HG02571 (cell line): ENCODE data around the gene LUZP2.

Source experiments
- ATAC-seq: cut with Tn5 transposase; IDR thresholded peaks from one replicate; pipeline ENCODE4 v1.9.1; 2021; ENCODE audit warnings: mild to moderate bottlenecking, moderate library complexity; ENCODE audit not compliant: unreplicated experiment

LUZP2 gene

DNA sequence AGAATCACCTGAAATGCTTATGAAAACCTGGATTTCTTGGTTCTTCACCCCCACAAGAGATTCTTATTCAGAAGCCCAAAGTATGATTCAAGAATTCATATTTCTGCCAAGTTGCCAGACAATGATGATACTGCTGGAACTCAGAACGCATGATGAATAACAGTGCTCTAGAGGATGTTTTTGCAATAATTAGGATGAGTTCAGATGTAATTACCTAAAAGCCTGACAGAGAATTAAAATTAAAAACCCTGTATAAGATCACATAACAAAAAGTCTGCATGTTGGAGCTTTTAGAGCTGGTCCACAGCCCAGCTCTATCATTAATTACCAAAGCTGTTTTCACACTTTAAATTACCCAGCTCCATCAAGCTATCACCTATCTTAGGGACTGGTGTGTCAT is 211.8 kb downstream of the LUZP2 start:
- ATAC-seq, result no peak

DNA sequence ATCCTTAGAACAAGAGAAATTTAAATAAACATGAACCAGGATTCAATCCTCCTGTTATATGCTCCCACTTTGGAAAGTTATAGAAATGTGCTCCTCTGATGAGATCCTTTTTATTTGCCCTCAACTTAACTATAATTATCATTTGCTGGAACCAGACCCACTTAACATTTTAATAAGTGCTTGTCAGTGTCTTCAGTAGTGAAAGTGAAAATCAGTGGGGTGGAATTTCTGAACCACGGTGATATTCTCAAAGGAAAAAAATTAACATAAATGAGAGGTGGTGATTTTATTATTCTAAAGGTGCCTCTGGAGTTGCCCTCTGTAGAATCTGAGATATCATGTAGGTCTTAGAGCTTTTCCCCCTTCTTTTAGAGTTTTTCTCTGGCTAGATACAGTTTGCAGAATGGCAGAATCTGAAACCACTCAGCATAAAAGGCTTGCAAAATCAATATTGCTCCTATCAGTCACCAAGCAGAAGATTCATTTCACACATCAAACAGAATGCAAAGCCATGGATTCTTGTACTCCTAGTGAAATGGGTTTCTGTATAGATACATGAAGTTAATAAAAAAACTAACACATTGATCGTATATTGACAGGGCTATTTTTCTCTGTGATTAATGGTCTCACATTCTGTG is 213.2 kb downstream of the LUZP2 start:
- ATAC-seq, result no peak

DNA sequence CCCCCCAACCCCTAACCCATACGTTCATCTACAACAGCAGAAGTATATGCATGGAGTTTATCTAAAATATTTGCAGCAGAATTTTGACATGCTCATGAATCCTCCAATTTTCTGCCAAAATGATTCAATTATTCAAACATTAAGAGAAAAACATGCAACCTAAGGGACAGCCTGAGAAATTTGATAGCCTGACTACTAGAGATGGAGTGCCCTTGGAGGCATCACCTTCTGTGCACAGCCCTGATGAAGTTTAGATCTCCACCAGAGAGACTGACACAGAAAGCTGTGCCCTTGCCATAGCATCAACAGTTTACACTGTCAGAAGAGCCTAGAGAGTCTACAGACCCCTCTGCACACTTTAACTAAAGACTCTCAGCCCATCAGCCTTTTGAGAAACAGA is 217.7 kb downstream of the LUZP2 start:
- no peak for ATAC-seq

DNA sequence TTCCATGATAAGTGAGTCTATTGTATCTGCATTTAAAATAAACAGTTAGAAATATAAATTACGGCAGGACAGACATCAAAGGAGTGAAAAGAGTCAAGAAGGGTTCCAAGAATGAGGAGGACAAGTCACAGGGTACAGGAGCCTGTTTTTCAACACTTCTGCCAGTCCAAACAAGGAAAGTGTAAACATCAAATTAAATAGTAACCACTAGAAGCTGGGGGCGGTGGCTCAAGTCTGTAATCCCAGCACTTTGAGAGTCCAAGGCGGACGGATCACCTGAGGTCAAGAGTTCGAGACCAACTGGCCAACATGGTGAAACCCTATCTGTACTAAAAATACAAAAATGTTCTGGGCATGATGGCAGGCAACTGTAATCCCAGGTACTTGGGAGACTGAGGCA is 219.6 kb downstream of the LUZP2 start:
- no peak for ATAC-seq

DNA sequence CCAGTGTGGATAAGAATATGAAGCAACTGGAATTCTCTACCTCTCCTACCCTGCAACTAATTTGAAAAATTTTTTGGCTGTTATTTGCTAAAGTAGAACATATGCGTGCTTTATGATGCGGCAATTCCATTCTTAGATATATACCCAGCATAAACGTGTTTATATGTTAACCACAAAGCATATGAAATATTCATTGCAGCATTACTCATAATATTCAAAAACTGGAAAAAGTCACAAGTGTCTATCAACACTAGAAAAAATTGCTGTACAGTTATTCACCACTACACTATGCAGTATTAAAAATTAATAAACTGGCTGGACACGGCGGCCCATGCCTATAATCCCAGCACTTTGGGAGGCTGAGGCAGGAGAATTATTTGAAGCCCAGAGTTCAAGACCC is 226.4 kb downstream of the LUZP2 start:
- ATAC-seq, result no peak

DNA sequence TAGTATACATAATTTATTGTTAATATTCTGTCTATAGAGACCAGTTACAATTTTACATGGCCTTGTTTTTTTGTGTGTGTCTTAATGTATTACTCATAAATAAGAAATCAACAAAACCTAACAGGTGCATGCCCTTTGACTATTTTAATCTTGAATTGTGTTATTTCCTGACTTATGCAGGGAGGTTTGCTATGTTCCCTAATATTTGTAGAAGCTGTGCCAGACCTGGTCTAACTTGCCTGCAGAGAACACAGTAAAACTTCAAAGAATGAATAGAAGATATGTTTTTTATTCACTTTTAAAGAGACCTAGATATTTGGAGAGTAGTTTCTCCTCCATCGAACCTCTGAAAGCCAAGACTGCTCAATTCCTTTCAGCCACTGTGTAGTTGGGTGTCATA is 234.7 kb downstream of the LUZP2 start:
- no peak for ATAC-seq

DNA sequence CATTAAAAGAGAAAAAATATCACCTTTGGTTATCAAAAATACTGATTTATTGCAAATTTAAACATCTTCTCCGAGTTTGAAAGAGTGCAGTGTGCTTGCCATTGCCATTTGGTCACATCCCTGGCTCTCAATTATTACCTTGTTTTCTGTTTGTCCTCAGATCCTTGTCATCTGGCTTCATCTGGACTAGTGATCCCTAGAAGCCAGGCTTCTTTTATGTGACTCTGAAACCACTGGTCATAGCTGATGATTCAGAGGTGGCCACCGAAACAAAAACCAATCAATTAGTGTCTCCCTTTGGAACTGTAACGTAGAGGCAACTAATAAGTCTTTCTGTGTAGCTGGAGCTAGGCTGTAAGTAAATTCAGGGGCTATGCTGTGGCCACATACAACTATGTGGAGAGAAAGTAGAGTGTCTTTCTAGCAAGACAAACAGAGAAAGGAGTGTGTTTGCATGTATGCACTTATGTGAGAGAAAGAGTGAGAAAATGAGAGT is 237.9 kb downstream of the LUZP2 start:
- no peak for ATAC-seq

DNA sequence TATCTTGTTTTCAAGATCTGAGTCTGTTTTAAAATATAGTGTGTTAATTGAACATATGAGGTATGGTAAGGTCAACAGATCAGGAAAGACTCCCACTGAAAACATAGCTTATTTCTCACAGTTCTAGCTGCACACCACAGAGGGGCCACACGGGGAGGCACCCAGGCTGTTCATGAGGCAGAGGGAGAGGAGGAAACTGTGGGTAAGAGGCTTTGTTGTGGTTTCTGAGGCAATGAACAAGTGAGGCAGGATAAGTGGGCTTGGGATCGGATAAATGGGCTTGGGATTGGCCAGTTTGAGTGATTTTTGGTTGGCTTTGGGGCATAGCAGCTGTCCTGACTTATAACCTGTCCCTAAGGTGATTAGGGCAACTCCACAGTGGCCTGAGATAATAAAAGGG is 242.1 kb downstream of the LUZP2 start:
- ATAC-seq, result no peak

DNA sequence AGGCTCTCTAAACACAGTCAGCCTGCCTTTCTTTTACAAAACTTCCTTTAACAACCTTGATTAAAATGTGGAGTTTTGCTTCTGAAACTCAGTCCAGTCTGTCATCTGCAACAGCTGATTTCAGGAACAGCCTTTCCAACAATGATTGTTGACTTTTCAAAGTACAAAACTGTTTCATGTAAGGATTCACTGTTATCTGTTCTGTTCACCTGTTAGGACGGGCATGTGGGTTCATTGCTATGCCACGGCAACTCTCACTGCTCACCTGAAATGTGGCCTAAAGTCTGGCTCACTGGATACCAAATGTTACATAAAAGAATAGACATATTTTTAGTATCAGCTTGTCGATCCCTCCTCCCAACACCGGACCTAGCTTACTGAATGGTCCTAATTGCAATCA is 242.8 kb downstream of the LUZP2 start:
- no peak for ATAC-seq

DNA sequence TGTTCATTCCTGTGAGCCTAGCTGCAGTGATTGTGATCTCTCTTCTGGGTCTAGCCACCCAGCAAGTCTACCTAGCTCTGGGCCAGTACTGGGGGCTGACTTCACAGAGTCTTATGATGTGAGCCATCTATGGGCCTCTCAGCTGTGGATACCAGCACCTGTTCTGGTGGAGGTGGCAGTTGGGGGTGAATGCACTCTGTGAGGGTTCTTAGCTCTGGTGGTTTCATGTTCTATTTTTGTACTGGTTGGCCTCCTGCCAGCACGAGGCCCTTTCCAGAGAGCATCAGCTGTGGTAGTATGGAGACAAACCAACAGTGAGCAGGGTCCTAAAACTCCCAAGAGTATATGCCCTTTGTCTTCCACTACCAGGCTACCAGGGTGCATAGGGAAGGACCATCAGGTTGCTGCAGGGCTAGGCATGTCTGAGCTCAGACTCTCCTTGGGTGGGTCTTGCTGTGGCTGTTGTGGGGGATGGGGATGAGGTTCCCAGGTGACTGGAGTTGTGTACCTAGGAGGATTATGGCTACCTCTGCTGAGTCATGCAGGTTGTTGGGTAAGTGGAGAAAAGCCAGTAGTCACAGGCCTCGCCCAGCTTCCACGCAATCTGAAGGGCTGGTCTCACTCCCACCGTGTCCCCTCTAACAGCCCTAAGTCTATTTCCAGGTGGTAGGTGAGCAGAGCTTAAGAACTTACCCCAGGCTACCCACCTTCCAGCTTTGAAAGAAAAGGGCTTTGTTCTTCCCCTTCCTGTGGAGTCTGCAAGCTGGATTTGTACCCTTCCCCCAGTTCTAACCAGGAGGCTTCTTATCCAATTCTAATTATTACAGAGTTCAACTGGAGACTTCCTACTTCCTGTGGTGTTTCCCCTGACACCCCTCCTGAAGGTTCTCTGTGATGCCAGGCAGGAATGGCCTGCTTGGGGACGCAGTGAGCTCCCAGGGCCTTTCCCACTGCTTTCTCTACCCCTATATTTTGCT is 250.7 kb downstream of the LUZP2 start:
- no peak for ATAC-seq

DNA sequence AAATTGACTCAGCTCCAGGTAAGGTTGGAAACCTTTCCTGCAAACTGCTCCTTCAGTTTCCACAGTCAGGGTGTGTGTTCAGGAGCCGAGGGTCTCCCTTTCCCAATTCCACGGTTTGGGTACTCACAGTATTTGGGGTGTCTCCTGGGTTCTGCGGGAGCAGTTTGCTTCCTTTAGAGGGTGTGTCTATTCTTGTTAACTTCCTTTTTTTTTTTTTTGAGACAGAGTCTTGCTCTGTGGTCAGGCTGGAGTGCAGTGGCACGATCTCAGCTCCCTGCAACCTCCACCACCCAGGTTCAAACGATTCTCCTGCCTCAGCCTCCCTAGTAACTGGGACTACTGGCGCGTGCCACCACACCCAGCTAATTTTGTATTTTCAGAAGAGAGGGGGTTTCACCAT is 251.4 kb downstream of the LUZP2 start:
- no peak for ATAC-seq

DNA sequence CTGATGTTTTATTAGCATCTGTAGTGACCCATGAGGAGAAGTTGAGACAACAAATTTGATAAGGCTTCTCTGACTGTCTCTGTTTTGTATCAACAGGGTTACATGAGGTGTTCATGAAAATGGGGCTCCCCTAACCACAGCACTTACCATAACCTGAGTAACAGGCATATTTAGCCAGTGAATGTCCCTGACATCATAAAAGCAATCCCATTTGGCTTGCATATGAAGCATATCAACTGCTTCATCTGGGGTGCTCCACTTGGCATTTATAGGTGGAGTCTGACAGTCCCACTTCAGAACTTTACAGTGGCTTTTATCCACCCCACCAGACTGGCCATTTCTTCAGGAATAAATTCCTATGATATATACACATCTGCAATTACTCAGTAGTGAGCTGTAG is 257.6 kb downstream of the LUZP2 start:
- ATAC-seq, result no peak

DNA sequence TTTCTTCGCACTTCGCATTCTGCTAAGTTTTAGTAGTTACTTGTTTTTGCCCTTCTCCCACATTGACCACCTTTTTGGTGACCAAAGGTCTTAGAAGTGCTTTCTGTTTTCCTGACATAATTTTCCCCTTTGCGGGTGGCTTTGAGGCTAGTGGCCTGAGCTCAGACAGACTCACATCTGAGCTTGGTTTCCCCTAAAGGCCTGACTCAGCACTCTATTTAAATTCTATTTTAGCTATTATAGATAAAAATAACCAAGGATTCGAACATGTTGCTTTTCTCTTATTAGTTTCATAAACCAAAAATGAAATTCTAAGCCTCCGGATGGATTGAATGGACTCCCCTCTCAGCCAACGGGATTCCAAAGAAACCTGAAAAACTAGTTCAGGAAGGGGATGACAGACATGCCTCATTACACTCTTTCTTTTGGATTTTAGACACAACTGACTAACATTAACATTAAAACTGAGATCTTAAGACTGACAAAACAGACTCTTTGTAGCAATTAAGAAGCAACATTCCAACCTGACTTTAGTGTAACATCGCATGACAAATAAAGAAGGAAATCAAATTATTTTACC is 258.5 kb downstream of the LUZP2 start:
- no peak for ATAC-seq

DNA sequence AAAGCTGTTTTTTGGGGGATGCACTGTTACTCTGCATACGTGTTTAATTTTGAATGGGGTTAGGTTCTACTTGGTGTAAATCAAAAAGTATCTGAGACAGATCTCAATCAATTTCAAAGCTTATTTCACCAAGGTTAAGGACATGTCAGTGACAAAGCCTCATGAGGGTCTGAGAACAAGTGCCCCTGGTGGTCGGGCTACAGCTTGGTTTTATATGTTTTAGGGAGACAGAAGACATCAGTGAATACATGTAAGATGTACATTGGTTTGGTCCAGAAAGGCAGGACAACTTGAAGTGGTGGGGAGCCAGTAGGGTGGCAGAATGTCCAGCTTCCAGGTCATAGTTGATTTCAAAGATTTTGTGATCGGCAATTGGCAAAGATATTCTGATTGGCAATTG is 262.9 kb downstream of the LUZP2 start:
- ATAC-seq, result no peak

DNA sequence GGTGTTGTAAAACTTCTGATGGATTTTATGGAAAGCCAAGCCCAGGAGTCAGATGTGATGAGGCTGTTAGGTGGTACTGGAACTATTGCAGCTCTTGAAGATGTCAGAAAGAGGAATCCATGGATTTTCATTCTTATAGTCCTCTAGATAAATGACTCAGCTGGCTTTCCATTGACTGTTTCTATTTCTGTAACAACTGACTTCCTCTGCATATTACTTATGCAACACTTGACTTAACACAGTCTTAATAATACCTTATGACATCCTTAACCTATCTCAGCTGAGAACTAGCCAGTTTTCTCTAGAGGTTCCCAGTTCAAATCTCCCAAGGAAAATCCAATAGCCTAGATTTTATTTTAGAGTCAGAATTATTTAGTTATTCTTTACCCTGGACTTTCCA is 263.8 kb downstream of the LUZP2 start:
- ATAC-seq, result no peak

DNA sequence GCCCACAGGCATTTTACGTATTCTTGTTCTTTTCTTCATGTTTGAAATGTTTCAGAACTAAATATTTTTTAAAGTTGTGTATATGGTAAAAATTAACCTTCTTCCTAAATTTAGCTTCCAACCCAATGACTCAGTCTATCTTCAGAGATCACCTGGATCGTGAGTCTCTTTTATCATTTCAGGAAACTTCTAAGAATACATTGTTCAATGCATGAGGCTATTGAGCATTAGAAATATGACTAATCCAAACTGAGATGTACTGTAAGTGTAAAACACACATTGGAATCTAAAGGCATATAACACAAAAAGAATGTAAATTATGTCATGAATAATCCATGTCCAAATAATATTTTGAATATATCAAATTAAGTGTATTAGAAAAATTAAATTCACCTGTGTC is 265.2 kb downstream of the LUZP2 start:
- ATAC-seq, result no peak

DNA sequence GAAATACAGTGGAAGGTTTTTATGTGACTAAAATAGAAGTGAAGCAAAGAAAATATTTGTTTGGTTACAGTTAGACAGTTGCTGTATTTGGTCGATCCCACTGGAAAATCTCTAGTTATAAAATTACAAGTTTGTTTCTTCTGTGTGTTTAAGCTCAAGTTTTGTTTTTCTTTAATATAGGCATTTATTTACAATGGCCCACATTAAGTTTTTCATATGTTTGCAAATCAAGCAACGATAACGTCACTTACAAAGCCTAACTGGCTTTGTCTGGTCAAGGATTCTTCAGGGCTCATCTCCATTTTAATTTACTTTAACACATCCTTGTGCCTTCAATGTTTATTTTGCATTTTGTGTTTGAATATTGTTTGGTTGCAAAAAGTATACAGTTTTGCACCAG is 270.6 kb downstream of the LUZP2 start:
- ATAC-seq, result no peak

DNA sequence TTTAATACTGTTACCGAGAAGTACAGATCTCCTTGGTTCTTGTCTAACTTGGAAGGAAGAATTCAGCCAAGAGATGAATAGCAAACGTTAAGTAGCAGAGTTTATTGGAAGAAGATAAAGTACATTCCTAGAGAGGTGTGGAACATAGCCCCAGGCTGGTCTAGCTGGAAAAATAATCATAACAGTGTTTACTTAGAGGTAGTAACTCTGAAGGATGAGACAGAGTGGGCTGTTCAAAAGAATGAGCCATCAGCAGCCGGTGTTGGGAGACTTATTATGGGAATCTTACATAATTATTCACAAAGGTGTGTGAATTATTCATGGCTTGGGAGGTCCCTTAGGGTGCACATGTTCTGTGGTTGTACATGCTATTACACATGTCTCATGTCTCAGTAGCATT is 276.5 kb downstream of the LUZP2 start:
- no peak for ATAC-seq

DNA sequence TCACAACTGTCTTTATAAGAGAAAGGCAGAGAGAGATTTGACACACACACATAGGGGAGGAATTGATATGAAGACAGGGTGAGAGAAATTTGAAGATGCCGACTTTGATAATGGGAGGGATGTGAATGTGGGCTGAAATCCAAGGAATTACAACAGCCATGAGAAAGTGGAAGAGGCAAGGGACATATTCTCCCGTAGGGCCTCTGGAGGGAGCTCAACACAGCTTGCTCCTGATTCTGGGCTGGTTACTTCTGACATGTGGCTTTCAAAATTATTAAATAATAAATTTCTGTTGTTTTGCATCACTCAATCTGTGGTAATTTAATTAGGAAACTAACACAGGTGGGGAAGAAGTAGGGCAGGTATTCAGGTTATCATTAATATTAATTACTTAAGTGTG is 282.9 kb downstream of the LUZP2 start:
- no peak for ATAC-seq

DNA sequence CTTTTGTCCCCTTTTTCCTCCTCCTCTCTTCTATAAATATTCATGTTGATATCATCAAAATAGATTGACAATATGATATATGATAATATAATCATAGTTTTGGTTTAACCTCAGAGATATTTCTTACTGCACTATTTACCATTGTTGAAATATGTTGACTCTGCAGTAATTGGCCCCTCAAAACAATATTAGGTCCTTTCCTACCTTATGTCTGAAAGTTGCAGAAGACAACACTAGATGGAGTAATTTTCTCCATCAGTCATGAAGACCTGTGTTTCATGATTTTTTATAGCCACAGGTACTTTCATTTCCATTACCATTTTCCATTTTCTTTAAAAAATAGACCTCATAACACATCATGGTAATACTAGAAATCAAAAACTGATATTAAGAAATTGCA is 284.4 kb downstream of the LUZP2 start:
- no peak for ATAC-seq

DNA sequence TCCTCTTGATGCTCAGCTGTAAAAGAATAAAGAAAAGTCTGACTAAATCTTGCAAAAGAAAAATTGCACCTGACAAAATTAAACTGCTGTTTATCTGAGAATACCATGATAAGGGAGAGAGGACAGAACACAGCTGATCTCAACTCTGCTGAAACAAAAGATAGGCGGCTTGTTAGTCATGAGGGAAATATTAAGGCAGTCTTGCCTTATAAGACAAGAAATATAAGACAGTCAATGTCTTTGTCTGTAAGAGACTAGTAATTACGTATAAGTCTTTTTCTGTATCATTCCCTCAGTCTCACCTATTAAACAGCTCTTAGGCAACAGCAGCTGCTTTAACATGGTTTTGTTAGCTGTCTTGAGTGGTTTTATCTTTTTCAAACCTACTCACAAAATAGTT is 296.6 kb downstream of the LUZP2 start:
- ATAC-seq, result no peak

DNA sequence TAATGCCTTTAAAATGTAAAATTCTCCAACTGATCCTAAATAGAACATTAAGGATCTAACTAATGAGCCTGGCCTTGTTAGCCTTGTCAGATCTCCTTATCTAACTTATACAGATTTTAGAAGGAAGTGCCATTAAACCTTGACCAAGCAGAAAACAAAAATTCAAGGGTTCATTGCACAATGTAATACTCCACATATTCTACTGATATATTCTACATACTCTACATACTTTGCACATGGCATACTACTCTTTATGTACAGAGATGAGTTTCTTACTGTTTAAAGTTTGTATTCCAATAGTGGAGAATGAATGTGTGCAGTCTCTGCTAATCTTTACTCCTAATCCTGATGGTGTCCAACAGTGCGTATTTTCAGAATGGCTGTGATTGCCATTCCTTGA is 297.2 kb downstream of the LUZP2 start:
- no peak for ATAC-seq
